Mesenchymal stem cell (in vitro differentiated cells and primary cell): ENCODE results near the gene RLN2. TPM values are rescaled to one million over a fixed set of nuclear protein-coding genes. Genes with fewer than 3 reads are reported as not detected.
A peak's percentile ranks its signal among the peaks of the same experiment; 100 is the strongest.

Experiments used
- DNase-seq: peaks from one replicate; pipeline ENCODE4 v3.0.0-alpha.2; 2013
- H2AFZ ChIP-seq: one replicate; pipeline ENCODE4 v1.6.1; 2013; ENCODE audit warnings: low read depth, mild to moderate bottlenecking, control low read depth, inconsistent platforms, low read length, moderate library complexity
- H2AK5ac ChIP-seq: 2 replicates; pipeline ENCODE4 v1.6.1; 2013; ENCODE audit warnings: low read length, moderate library complexity, mild to moderate bottlenecking, inconsistent platforms; ENCODE audit not compliant: severe bottlenecking
- H2BK120ac ChIP-seq: one replicate; pipeline ENCODE4 v1.6.1; 2013; ENCODE audit warnings: low read depth, mild to moderate bottlenecking, inconsistent platforms, low read length, moderate library complexity
- H2BK12ac ChIP-seq, 2 experiments: one replicate each; pipeline ENCODE4 v1.6.1; 2013; ENCODE audit warnings: inconsistent platforms in 2 of 2, low read length in 2 of 2, mild to moderate bottlenecking in 2 of 2, moderate library complexity in 2 of 2, control low read depth in 1 of 2
- H2BK15ac ChIP-seq: one replicate; pipeline ENCODE4 v1.6.1; 2013; ENCODE audit warnings: mild to moderate bottlenecking, low read depth, inconsistent platforms; ENCODE audit not compliant: poor library complexity, severe bottlenecking
- H2BK5ac ChIP-seq: 2 replicates; pipeline ENCODE4 v1.6.1; 2013; ENCODE audit warnings: low read depth, mild to moderate bottlenecking, low read length, control low read depth, inconsistent platforms; ENCODE audit not compliant: poor library complexity, severe bottlenecking
- H3K14ac ChIP-seq, 2 experiments: one replicate each; pipeline ENCODE4 v1.6.1; 2013; ENCODE audit warnings: inconsistent platforms in 2 of 2, low read length in 2 of 2, control low read depth in 1 of 2, mild to moderate bottlenecking in 1 of 2, moderate library complexity in 1 of 2
- H3K18ac ChIP-seq, 2 experiments: one replicate each; pipeline ENCODE4 v1.6.1; 2013; ENCODE audit warnings: inconsistent platforms in 2 of 2, low read length in 2 of 2, control low read depth in 1 of 2, low read depth in 1 of 2, mild to moderate bottlenecking in 1 of 2
- H3K23ac ChIP-seq, 2 experiments: one replicate each; pipeline ENCODE4 v1.6.1; 2013; ENCODE audit warnings: inconsistent platforms in 2 of 2, low read length in 2 of 2, mild to moderate bottlenecking in 2 of 2, moderate library complexity in 2 of 2, control low read depth in 1 of 2
- H3K27ac ChIP-seq: 2 replicates; pipeline ENCODE4 v1.5.1; 2013; ENCODE audit warnings: mild to moderate bottlenecking, moderate library complexity, low read length, control low read depth, inconsistent platforms; ENCODE audit not compliant: poor library complexity, severe bottlenecking
- H3K27me3 ChIP-seq, 2 experiments: 2 replicates each; pipeline versions ENCODE4 v1.6.1 to v1.7.0; 2013; ENCODE audit warnings: low read length in 2 of 2, mild to moderate bottlenecking in 2 of 2, moderate library complexity in 2 of 2, control low read depth in 1 of 2, inconsistent platforms in 1 of 2; ENCODE audit not compliant: control insufficient read depth in 1 of 2, insufficient read depth in 1 of 2
- H3K36me3 ChIP-seq, 2 experiments: 2 replicates each; pipeline versions ENCODE4 v1.6.1 to v1.7.0; 2013; ENCODE audit warnings: low read length in 2 of 2, control low read depth in 1 of 2, inconsistent platforms in 1 of 2, low read depth in 1 of 2, mild to moderate bottlenecking in 1 of 2; ENCODE audit not compliant: insufficient read depth in 2 of 2, control insufficient read depth in 1 of 2
- H3K4ac ChIP-seq, 2 experiments: one replicate each; pipeline ENCODE4 v1.6.1; 2013; ENCODE audit warnings: inconsistent platforms in 2 of 2, low read length in 2 of 2, mild to moderate bottlenecking in 2 of 2, moderate library complexity in 2 of 2, control low read depth in 1 of 2, low read depth in 1 of 2
- H3K4me1 ChIP-seq: 2 replicates; pipeline ENCODE4 v1.6.1; 2013; ENCODE audit warnings: low read depth, low read length, control low read depth; ENCODE audit not compliant: control insufficient read depth, insufficient read depth
- H3K4me2 ChIP-seq: 2 replicates; pipeline ENCODE4 v1.6.1; 2013; ENCODE audit warnings: low read length, mild to moderate bottlenecking, inconsistent platforms; ENCODE audit not compliant: poor library complexity, severe bottlenecking
- H3K4me3 ChIP-seq, 2 experiments: 2 replicates each; pipeline versions ENCODE4 v1.5.1 to v1.7.0; 2013; ENCODE audit warnings: low read length in 2 of 2, mild to moderate bottlenecking in 2 of 2, control low read depth in 1 of 2, low read depth in 1 of 2; ENCODE audit not compliant: insufficient read depth in 1 of 2
- H3K79me1 ChIP-seq: replicated peaks from 2 replicates; pipeline ENCODE4 v1.6.1; 2013; ENCODE audit warnings: mild to moderate bottlenecking, control low read depth, low read length, inconsistent platforms; ENCODE audit not compliant: poor library complexity, severe bottlenecking
- H3K9ac ChIP-seq: 2 replicates; pipeline ENCODE4 v1.7.0; 2013; ENCODE audit warnings: mild to moderate bottlenecking, low read length, moderate library complexity
- H3K9me3 ChIP-seq: 2 replicates; pipeline ENCODE4 v1.7.0; 2013; ENCODE audit warnings: mild to moderate bottlenecking, low read length; ENCODE audit not compliant: control insufficient read depth
- H4K8ac ChIP-seq: one replicate; pipeline ENCODE4 v1.6.1; 2013; ENCODE audit warnings: inconsistent platforms, mild to moderate bottlenecking, low read length, moderate library complexity
- H4K91ac ChIP-seq: one replicate; pipeline ENCODE4 v1.6.1; 2013; ENCODE audit warnings: mild to moderate bottlenecking, low read length, inconsistent platforms
- WGBS: methylation state at CpG from one replicate; pipeline ENCODE4 v1.1.7; 2013; ENCODE audit warnings: mixed read lengths; 5-methylcytosine and 5-hydroxymethylcytosine counted together
- small RNA-seq: library from polyadenylated mRNA; stranded (forward); fragments of <200 nt; extraction: miRNeasy Mini kit (QIAGEN cat#:217004); gene quantifications from one replicate; pipeline ENCODE3, GENCODE V24; 2013; ENCODE audit warnings: low read depth

RLN2 gene

GRCh38 chr9:5263351-5264218, 40.9 kb downstream of the RLN2 start:
- Histone ChIP-seq H3K36me3 (no peaks in the 10 kb centered on the region), H4K8ac (no peak overlapping the region), H3K27me3 (no peaks in the 10 kb centered on the region), H3K4me3 (no peak overlapping the region), H2BK120ac (no peak overlapping the region), H2AK5ac (no peak overlapping the region), H3K9ac (no peak overlapping the region), H3K4me2 (peak overlapping the region; percentile 37), H3K27ac (no peak overlapping the region), H2BK5ac (no peak overlapping the region), H3K4me1 (peaks cover 3% of the 10 kb centered on the region), H3K4ac (no peak overlapping the region), H2BK12ac (no peak overlapping the region), H3K14ac (no peak overlapping the region), H2BK15ac (no peak overlapping the region), H3K18ac (no peak overlapping the region), H3K9me3 (peaks cover 5% of the 10 kb centered on the region), H3K79me1 (no peaks in the 10 kb centered on the region), H4K91ac (no peak overlapping the region), H3K23ac (no peak overlapping the region), H2AFZ (no peak overlapping the region)
- DNase-seq = no peak
- WGBS = 80% methylated on average over 1 of the region's 5 CpGs

Small RNAs within 50 kb of the gene (small RNA-seq; reads per million reads assigned to genes)
- not detected for gene HMGN2P31
